Esophagus muscularis mucosa (tissue), 4 donors: ENCODE results near the gene WDR75. TPM values are rescaled to one million over a fixed set of nuclear protein-coding genes. Genes with fewer than 3 reads are reported as not detected.

Experiments
- DNase-seq: peaks from one replicate; pipeline ENCODE4 v3.0.0-alpha.2; 2017; ENCODE audit errors: extremely low spot score
- H3K27ac ChIP-seq, 4 donors: fragments of 200-600 bp; sonication (generic); replicated peaks in 1 of 4; 1 replicate in 3 of 4; 2 replicates in 1 of 4; pipeline ENCODE4 v1.5.1; 2016 to 2019; ENCODE audit warnings: mild to moderate bottlenecking in 1 of 4
- H3K27me3 ChIP-seq, 4 donors: fragments of 200-600 bp; sonication (generic); one replicate each; pipeline versions ENCODE4 v1.5.1 to v1.6.0; 2016 to 2019
- H3K36me3 ChIP-seq, 4 donors: fragments of 200-600 bp; sonication (generic); one replicate each; pipeline ENCODE4 v1.5.1; 2016 to 2019
- H3K4me1 ChIP-seq, 4 donors: fragments of 200-600 bp; sonication (generic); one replicate each; pipeline ENCODE4 v1.5.1; 2016 to 2019
- H3K4me3 ChIP-seq, 4 donors: fragments of 200-600 bp; sonication (generic); 1 replicate in 2 of 4; 2 replicates in 2 of 4; pipeline ENCODE4 v1.5.1; 2016 to 2019; ENCODE audit warnings: mild to moderate bottlenecking in 4 of 4, moderate library complexity in 1 of 4
- H3K9me3 ChIP-seq, 4 donors: fragments of 200-600 bp; sonication (generic); 1 replicate in 3 of 4; 2 replicates in 1 of 4; pipeline ENCODE4 v1.5.1; 2016 to 2019
- CTCF ChIP-seq, 3 experiments: fragments of 200-600 bp in 2 of 3; fragments of 450-650 bp in 1 of 3; sonication (generic) in 2 of 3; IDR thresholded peaks; one replicate each; pipeline ENCODE4 v1.5.1; 2017 to 2019; ENCODE audit warnings: antibody characterized with exemption in 3 of 3, mild to moderate bottlenecking in 2 of 3, moderate library complexity in 1 of 3
- EP300 ChIP-seq: sonication (generic); formaldehyde crosslinking; IDR thresholded peaks from one replicate; pipeline ENCODE4 v1.6.1; 2017; ENCODE audit warnings: antibody characterized with exemption
- POLR2A ChIP-seq: fragments of 450-650 bp; IDR thresholded peaks from one replicate; pipeline ENCODE4 v1.6.1; 2017; ENCODE audit warnings: antibody characterized with exemption, moderate library complexity, mild to moderate bottlenecking, low read depth
- POLR2AphosphoS5 ChIP-seq, 2 donors: sonication (generic); formaldehyde crosslinking; IDR thresholded peaks; one replicate each; pipeline ENCODE4 v1.6.1; 2017; ENCODE audit warnings: antibody characterized with exemption in 2 of 2
- WGBS: methylation state at CpG from one replicate; pipeline ENCODE4 v1.1.5; 2018; 5-methylcytosine and 5-hydroxymethylcytosine counted together
- intact Hi-C: fragments of 100-400 bp; cut with DNase I; formaldehyde crosslinking; loops from one replicate; pipeline ENCODE4 v1.15.1; 2023
- total RNA-seq, 4 donors: library from RNA; depleted of rRNA; stranded (reverse); fragments of >200 nt; gene quantifications; one replicate each; pipeline versions ENCODE4 v1.1.0 to v1.2.1, GENCODE V29; 2016

Gene WDR75
- total RNA-seq, 4 donors from 2014 or later = 18.7 to 35.3 (median 24.7) TPM

- Histone ChIP-seq H3K4me1 (peaks cover 0 to 56% (median 39%) of the 10 kb centered on the region in 4 donors), H3K4me3 (no peak overlapping the region), H3K36me3 (no peaks in the 10 kb centered on the region), H3K27me3 (no peaks in the 10 kb centered on the region), H3K9me3 (no peaks in the 10 kb centered on the region), H3K27ac (no peak overlapping the region)
- no peak for DNase-seq
- intact Hi-C loops = loop anchor here (5.0 to 10.0 kb wide), 3 partner anchors 55 to 882 kb away; no protein-coding TSS in a partner anchor
- 94% methylated on average over 1 of the region's 1 CpG for WGBS
- TF ChIP-seq EP300 = no peak
- no peak for TF ChIP-seq POLR2AphosphoS5 (IDR thresholded peaks at IDR 0.05)
- TF ChIP-seq CTCF (IDR thresholded peaks at IDR 0.05) = no peak
- TF ChIP-seq POLR2A = no peak
These were observed 31.6 kb upstream of the WDR75 start for GRCh38 chr2:189409647-189410046.

- Histone ChIP-seq H3K4me3 (peak overlapping the region in 1 of 4 donors; percentile 19), H3K36me3 (no peaks in the 10 kb centered on the region), H3K27me3 (no peaks in the 10 kb centered on the region), H3K27ac (peak overlapping the region; percentile 71 to 80 (median 72)), H3K4me1 (peaks cover 0 to 49% (median 33%) of the 10 kb centered on the region in 4 donors), H3K9me3 (no peaks in the 10 kb centered on the region)
- TF ChIP-seq EP300 = peak; percentile 81
- TF ChIP-seq POLR2AphosphoS5 (IDR thresholded peaks at IDR 0.05) = peak; percentile 64 to 93
- TF ChIP-seq POLR2A = no peak
- no peak for TF ChIP-seq CTCF (IDR thresholded peaks at IDR 0.05)
- 15% methylated on average over 5 of the region's 5 CpGs for WGBS
- intact Hi-C loops = loop anchor here (2.0 to 5.0 kb wide), 3 partner anchors 319 to 885 kb away; no protein-coding TSS in a partner anchor
- DNase-seq = no peak
These were observed 29.4 kb upstream of the WDR75 start for GRCh38 chr2:189411860-189412259.

GRCh38 chr2:189412330-189412953 lies 28.8 kb upstream of the WDR75 start:
- Histone ChIP-seq H3K27me3 (no peaks in the 10 kb centered on the region), H3K4me1 (peaks cover 0 to 43% (median 27%) of the 10 kb centered on the region in 4 donors), H3K36me3 (no peaks in the 10 kb centered on the region), H3K9me3 (no peaks in the 10 kb centered on the region), H3K27ac (peak overlapping the region; percentile 71 to 80 (median 72)), H3K4me3 (no peak overlapping the region)
- intact Hi-C loops = loop anchor here (2.0 to 5.0 kb wide), 3 partner anchors 320 to 885 kb away; no protein-coding TSS in a partner anchor
- TF ChIP-seq CTCF (IDR thresholded peaks at IDR 0.05) (peak; percentile 76 to 80 (median 77)), EP300 (no peak)
- 34% methylated on average over 4 of the region's 4 CpGs for WGBS
- no peak for DNase-seq

- DNase-seq = no peak
- Histone ChIP-seq H3K4me3 (no peak overlapping the region), H3K27me3 (no peaks in the 10 kb centered on the region), H3K4me1 (peaks cover 0 to 35% (median 19%) of the 10 kb centered on the region in 4 donors), H3K9me3 (no peaks in the 10 kb centered on the region), H3K36me3 (no peaks in the 10 kb centered on the region), H3K27ac (peak overlapping the region in 3 of 4 donors; percentile 71 to 80 (median 72))
- no peak for TF ChIP-seq CTCF (IDR thresholded peaks at IDR 0.05)
- TF ChIP-seq POLR2AphosphoS5 (IDR thresholded peaks at IDR 0.05) = no peak
- TF ChIP-seq POLR2A = no peak
- TF ChIP-seq EP300 = no peak
- intact Hi-C loops = loop anchor here (2.0 to 5.0 kb wide), 3 partner anchors 320 to 886 kb away; no protein-coding TSS in a partner anchor
- 85% methylated on average over 4 of the region's 4 CpGs for WGBS
These were observed 28.0 kb upstream of the WDR75 start for GRCh38 chr2:189413249-189413648.
